A172 (cell line): ENCODE data around the gene SLC2A11. TPM values are rescaled to one million over a fixed set of nuclear protein-coding genes. Genes with fewer than 3 reads are reported as not detected.
"Not testable (repeated sequence)": the region's sequence is repeated elsewhere in the genome, so short reads cannot be mapped to it uniquely, and the experiment has no call there.

ENCODE experiments used
- DNase-seq: peaks from one replicate; pipeline ENCODE4 v3.0.0-alpha.2; 2015; ENCODE audit warnings: low spot score
- total RNA-seq: library from RNA; depleted of rRNA; stranded (reverse); fragments of >200 nt; shearing (Covaris generic); gene quantifications from 2 replicates; pipeline ENCODE4 v1.2.3, GENCODE V29; 2014

Gene SLC2A11
- total RNA-seq, 1 experiment from 2014 or later = 6.8 TPM

- no peak for DNase-seq
Observed at GRCh38 chr22:23891726-23892125, 34.1 kb downstream of the SLC2A11 start.

- no peak for DNase-seq
Observed at GRCh38 chr22:23892130-23892529, 34.5 kb downstream of the SLC2A11 start.

GRCh38 chr22:23892706-23893105, 35.0 kb downstream of the SLC2A11 start:
- DNase-seq = no peak

GRCh38 chr22:23893121-23893944, 35.7 kb downstream of the SLC2A11 start:
- DNase-seq = no peak

- DNase-seq = peak; percentile 54
Observed at GRCh38 chr22:23893945-23894709, 36.5 kb downstream of the SLC2A11 start, which contains the start of gene MIF. MIF (plus strand) TSS chr22:23894383; CDS start chr22:23894475, 92 bp downstream.

- DNase-seq = peak; percentile 37
Observed at GRCh38 chr22:23894710-23895598, 37.3 kb downstream of the SLC2A11 start.

GRCh38 chr22:23895599-23896144, 38.0 kb downstream of the SLC2A11 start:
- DNase-seq = no peak

- DNase-seq = no peak
Observed at GRCh38 chr22:23896166-23896522, 38.5 kb downstream of the SLC2A11 start.

- no peak for DNase-seq
Observed at GRCh38 chr22:23896523-23897186, 39.0 kb downstream of the SLC2A11 start.

- DNase-seq = no peak
Observed at GRCh38 chr22:23897320-23897719, 39.6 kb downstream of the SLC2A11 start.

GRCh38 chr22:23898006-23898974, 40.6 kb downstream of the SLC2A11 start:
- no peak for DNase-seq

- DNase-seq = no peak
Observed at GRCh38 chr22:23899042-23899745, 41.5 kb downstream of the SLC2A11 start.

- DNase-seq = not testable (repeated sequence)
Observed at GRCh38 chr22:23900227-23900626, 42.6 kb downstream of the SLC2A11 start.

GRCh38 chr22:23901600-23901999, 43.9 kb downstream of the SLC2A11 start:
- no peak for DNase-seq

GRCh38 chr22:23903328-23903971, 45.8 kb downstream of the SLC2A11 start:
- DNase-seq = no peak

- DNase-seq = no peak
Observed at GRCh38 chr22:23904573-23905254, 47.0 kb downstream of the SLC2A11 start.

- DNase-seq = no peak
Observed at GRCh38 chr22:23906641-23907040, 49.0 kb downstream of the SLC2A11 start.

- not testable (repeated sequence) for DNase-seq
Observed at GRCh38 chr22:23907423-23907822, 49.7 kb downstream of the SLC2A11 start.
